Fibroblast of lung (primary cell): ENCODE measurements around the gene GIT2. TPM values are rescaled to one million over a fixed set of nuclear protein-coding genes. Genes with fewer than 3 reads are reported as not detected.

Experiments
- DNase-seq, 2 donors: peaks; one replicate each; pipeline versions ENCODE4 v3.0.0 to v3.0.0-alpha.2; 2010; ENCODE audit warnings: low read depth in 2 of 2
- H2AFZ ChIP-seq: 2 replicates; pipeline ENCODE4 v1.5.1; 2012; ENCODE audit warnings: low read length, control low read depth, inconsistent platforms
- H3K27ac ChIP-seq: 2 replicates; pipeline ENCODE4 v1.5.1; 2011; ENCODE audit warnings: low read length, control low read depth; ENCODE audit not compliant: insufficient read depth
- H3K27me3 ChIP-seq: 2 replicates; pipeline ENCODE4 v1.5.1; 2011; ENCODE audit warnings: mild to moderate bottlenecking, low read length; ENCODE audit not compliant: control insufficient read depth, insufficient read depth
- H3K36me3 ChIP-seq: 2 replicates; pipeline ENCODE4 v1.5.1; 2011; ENCODE audit warnings: low read length; ENCODE audit not compliant: control insufficient read depth, insufficient read depth
- H3K4me1 ChIP-seq: 2 replicates; pipeline ENCODE4 v1.5.1; 2011; ENCODE audit warnings: low read length; ENCODE audit not compliant: control insufficient read depth, insufficient read depth; ENCODE audit errors: extremely low read depth
- H3K4me2 ChIP-seq: 2 replicates; pipeline ENCODE4 v1.5.1; 2011; ENCODE audit warnings: low read length, control low read depth; ENCODE audit not compliant: insufficient read depth; ENCODE audit errors: extremely low read depth
- H3K4me3 ChIP-seq, 4 experiments: fragments of 200-600 bp in 1 of 4; sonication (generic) in 1 of 4; replicated peaks in 1 of 4; 2 replicates each; pipeline ENCODE4 v1.5.1; 2011 to 2016; ENCODE audit warnings: low read length in 4 of 4, low read depth in 3 of 4, mild to moderate bottlenecking in 3 of 4, control low read depth in 2 of 4, inconsistent platforms in 1 of 4, mixed read lengths in 1 of 4; ENCODE audit not compliant: insufficient read depth in 1 of 4; ENCODE audit errors: control extremely low read depth in 1 of 4
- H3K79me2 ChIP-seq: 2 replicates; pipeline ENCODE4 v1.5.1; 2012; ENCODE audit warnings: mild to moderate bottlenecking, low read length, inconsistent platforms; ENCODE audit not compliant: control insufficient read depth, insufficient read depth
- H3K9ac ChIP-seq: 2 replicates; pipeline ENCODE4 v1.5.1; 2011; ENCODE audit warnings: mild to moderate bottlenecking, low read length, control low read depth; ENCODE audit not compliant: insufficient read depth
- H3K9me3 ChIP-seq: 2 replicates; pipeline ENCODE4 v1.5.1; 2012; ENCODE audit warnings: low read depth, low read length; ENCODE audit not compliant: control insufficient read depth, insufficient read depth
- H4K20me1 ChIP-seq: 2 replicates; pipeline ENCODE4 v1.5.1; 2011; ENCODE audit warnings: low read length; ENCODE audit not compliant: control insufficient read depth, insufficient read depth; ENCODE audit errors: extremely low read depth
- EZH2 ChIP-seq: IDR thresholded peaks from 2 replicates; pipeline ENCODE4 v1.5.1; 2012; ENCODE audit warnings: low read length, control low read depth, mild to moderate bottlenecking; ENCODE audit errors: missing control alignments
- polyA plus RNA-seq, 2 donors: library from polyadenylated mRNA; depleted of rRNA in 1 of 2; stranded (reverse) in 1 of 2; unstranded in 1 of 2; fragments of >200 nt; gene quantifications; 2 replicates each; pipeline ENCODE4 v1.2.1, GENCODE V29; 2011 to 2012; ENCODE audit warnings: missing spikeins in 1 of 2
- total RNA-seq: library from RNA; depleted of rRNA; stranded (reverse); fragments of >200 nt; gene quantifications from 2 replicates; pipeline ENCODE4 v1.2.1, GENCODE V29; 2014
- TF ChIP-seq, protein P1 (sequence below), 2 donors: IDR thresholded peaks in 1 of 2; conservative IDR thresholded peaks in 1 of 2; 1 replicate in 1 of 2; 2 replicates in 1 of 2; pipeline ENCODE4 v1.5.1; 2011 to 2012; ENCODE audit warnings: low read length in 2 of 2, control low read depth in 1 of 2, inconsistent platforms in 1 of 2, low read depth in 1 of 2, mild to moderate bottlenecking in 1 of 2

GIT2 gene
- total and polyA plus RNA-seq, 2 donors (not counting 1 experiment from before 2014, with no cell fraction given) = 47.9 to 53.5 TPM

DNA sequence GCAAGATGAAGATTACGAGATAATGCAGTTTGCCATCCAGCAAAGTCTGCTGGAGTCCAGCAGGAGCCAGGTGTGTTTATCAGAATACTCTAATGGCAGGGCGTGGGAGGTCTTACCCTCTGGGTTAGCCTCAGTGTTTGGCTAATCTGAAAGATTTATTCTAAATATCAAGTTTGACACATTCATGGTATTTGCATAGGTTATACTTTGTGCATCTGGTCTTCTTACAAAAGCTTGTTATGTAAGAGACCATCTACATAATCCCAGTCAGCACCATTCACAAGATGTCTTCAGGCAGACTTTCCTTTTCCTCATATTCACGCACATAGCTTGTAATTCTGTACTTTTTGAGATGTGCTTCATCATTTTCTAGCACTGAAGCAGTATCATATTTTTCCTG, 37.7 kb upstream of the GIT2 start:
- H3K4me2 ChIP-seq = no peak overlapping the region

DNA sequence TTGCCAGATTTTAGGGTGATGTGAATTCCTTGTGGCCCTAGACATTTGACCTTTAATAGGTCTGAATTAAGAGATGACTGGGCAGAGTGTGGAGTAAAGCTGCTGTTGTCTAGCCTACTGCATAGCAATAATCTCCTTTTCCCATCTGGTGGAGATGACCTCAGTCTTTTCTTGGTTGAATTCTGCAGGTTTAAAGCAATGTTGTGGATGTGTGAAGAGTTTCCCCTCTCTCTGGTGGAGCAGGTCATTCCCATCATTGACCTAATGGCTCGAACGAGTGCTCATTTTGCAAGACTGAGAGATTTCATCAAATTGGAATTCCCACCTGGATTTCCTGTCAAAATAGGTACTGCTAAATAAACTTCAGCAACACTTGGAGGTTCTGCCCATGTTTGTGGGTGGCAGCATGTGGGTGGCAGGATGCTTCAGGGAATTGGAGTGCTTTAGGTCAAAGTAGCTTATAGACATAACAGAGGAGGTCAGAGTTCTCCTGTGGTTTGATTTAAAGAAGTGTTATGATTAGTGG, 33.2 kb upstream of the GIT2 start:
- DNase-seq = no peak
- Histone ChIP-seq H3K4me2 (no peak overlapping the region), H3K4me3 (no peak overlapping the region), H2AFZ (no peak overlapping the region), H3K36me3 (peaks cover 17% of the 10 kb centered on the region), H3K4me1 (peaks cover 8% of the 10 kb centered on the region), H4K20me1 (no peaks in the 10 kb centered on the region), H3K9me3 (no peaks in the 10 kb centered on the region), H3K9ac (no peak overlapping the region), H3K27me3 (no peaks in the 10 kb centered on the region), H3K79me2 (peaks cover 10% of the 10 kb centered on the region), H3K27ac (no peak overlapping the region)
- TF ChIP-seq, protein P1, sequence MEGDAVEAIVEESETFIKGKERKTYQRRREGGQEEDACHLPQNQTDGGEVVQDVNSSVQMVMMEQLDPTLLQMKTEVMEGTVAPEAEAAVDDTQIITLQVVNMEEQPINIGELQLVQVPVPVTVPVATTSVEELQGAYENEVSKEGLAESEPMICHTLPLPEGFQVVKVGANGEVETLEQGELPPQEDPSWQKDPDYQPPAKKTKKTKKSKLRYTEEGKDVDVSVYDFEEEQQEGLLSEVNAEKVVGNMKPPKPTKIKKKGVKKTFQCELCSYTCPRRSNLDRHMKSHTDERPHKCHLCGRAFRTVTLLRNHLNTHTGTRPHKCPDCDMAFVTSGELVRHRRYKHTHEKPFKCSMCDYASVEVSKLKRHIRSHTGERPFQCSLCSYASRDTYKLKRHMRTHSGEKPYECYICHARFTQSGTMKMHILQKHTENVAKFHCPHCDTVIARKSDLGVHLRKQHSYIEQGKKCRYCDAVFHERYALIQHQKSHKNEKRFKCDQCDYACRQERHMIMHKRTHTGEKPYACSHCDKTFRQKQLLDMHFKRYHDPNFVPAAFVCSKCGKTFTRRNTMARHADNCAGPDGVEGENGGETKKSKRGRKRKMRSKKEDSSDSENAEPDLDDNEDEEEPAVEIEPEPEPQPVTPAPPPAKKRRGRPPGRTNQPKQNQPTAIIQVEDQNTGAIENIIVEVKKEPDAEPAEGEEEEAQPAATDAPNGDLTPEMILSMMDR (conservative IDR thresholded peaks at IDR 0.05 in 1 of 2, IDR thresholded peaks at IDR 0.05 in 1 of 2; ENCODE audit: low read depth in 1 of 2, low read length in 2 of 2) = no peak
- TF ChIP-seq EZH2 = no peak

More for the DNA sequence above, 37.7 kb upstream of the GIT2 start:
- Histone ChIP-seq H3K79me2 (peaks cover 3% of the 10 kb centered on the region), H3K27ac (no peak overlapping the region), H3K4me3 (no peak overlapping the region), H3K4me1 (peaks cover 8% of the 10 kb centered on the region), H3K27me3 (no peaks in the 10 kb centered on the region), H3K36me3 (peaks cover 23% of the 10 kb centered on the region), H4K20me1 (no peaks in the 10 kb centered on the region), H3K9ac (no peak overlapping the region), H2AFZ (no peak overlapping the region), H3K9me3 (no peaks in the 10 kb centered on the region)
- no peak for DNase-seq
- TF ChIP-seq, protein P1 (conservative IDR thresholded peaks at IDR 0.05 in 1 of 2, IDR thresholded peaks at IDR 0.05 in 1 of 2; ENCODE audit: low read depth in 1 of 2, low read length in 2 of 2) = no peak
- no peak for TF ChIP-seq EZH2

DNA sequence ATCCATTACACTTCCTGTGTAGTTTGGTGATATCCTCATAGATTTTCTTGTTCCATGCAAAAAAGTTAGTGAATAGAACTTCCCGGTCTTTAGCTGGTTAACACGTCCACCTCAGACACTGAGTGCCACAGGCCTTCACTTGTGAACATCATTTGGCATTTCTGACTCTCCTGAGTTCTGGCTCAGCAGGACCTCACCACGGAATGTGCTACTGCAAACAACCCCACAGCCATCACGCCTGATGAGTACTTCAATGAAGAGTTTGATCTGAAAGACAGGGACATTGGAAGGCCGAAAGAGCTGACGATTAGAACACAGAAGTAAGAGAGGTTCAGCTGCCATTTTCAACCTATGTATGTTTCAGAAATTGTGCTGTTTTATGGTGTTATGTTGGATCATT, 32.2 kb upstream of the GIT2 start:
- H2AFZ ChIP-seq = no peak overlapping the region
- H3K9me3 ChIP-seq = no peaks in the 10 kb centered on the region
- DNase-seq = no peak
- no peak overlapping the region for H3K9ac ChIP-seq
- no peak overlapping the region for H3K4me3 ChIP-seq
- H3K27ac ChIP-seq = no peak overlapping the region
- H3K36me3 ChIP-seq = peaks cover 20% of the 10 kb centered on the region
- H4K20me1 ChIP-seq = no peaks in the 10 kb centered on the region
- TF ChIP-seq, protein P1 (conservative IDR thresholded peaks at IDR 0.05 in 1 of 2, IDR thresholded peaks at IDR 0.05 in 1 of 2; ENCODE audit: low read depth in 1 of 2, low read length in 2 of 2) = no peak
- no peak for TF ChIP-seq EZH2
- H3K79me2 ChIP-seq = peaks cover 10% of the 10 kb centered on the region
- H3K4me2 ChIP-seq = no peak overlapping the region
- peaks cover 16% of the 10 kb centered on the region for H3K4me1 ChIP-seq
- H3K27me3 ChIP-seq = no peaks in the 10 kb centered on the region
